ENCODE results near the gene GPX7. TPM values are rescaled to one million over a fixed set of nuclear protein-coding genes. Genes with fewer than 3 reads are reported as not detected.
A peak's percentile ranks its signal among the peaks of the same experiment; 100 is the strongest.

GPX7 gene
- total and polyA plus RNA-seq, 2 donors from 2014 or later: 9.7 to 14.3 TPM

DNA sequence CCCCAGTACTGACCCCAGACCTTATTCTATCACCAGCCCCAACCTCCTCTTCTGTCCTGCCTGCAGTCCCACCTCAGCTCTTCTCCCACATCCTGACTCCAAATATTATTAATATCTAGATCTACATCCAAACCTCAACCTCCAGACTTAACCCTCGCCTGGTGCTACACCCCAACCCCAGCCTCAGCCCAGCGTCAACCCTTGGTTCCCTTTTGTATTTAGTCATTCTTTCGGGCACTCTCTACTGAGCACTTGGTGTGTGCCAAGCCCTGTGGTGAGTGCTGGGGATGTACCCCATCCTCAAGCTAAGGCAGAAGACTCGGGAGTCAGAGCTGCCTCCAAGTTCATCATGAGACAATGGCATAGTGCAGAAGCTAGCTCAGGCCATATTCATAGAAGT lies 31.9 kb downstream of the GPX7 start:
- DNase-seq (no peak), FAIRE-seq (no peak)
- Histone ChIP-seq H3K36me3 (ENCODE audit: control insufficient read depth in 2 of 3, insufficient read depth in 3 of 3, low read length in 3 of 3) (no peaks in the 10 kb centered on the region), H3K4me1 (ENCODE audit: control insufficient read depth in 2 of 3, insufficient read depth in 2 of 3, low read depth in 1 of 3, low read length in 3 of 3) (peaks cover 0 to 11% (median 0%) of the 10 kb centered on the region in 3 donors), H3K27ac (ENCODE audit: low read depth in 2 of 2, low read length in 2 of 2) (no peak overlapping the region), H3K9me3 (ENCODE audit: control insufficient read depth in 2 of 3, insufficient read depth in 1 of 3, low read length in 3 of 3) (peaks cover 0 to 5% (median 0%) of the 10 kb centered on the region in 3 donors), H3K27me3 (ENCODE audit: control insufficient read depth, insufficient read depth, low read length) (peaks cover 6% of the 10 kb centered on the region), H3K9ac (ENCODE audit: low read length in 3 of 3) (no peak overlapping the region), H3K4me3 (ENCODE audit: low read length in 3 of 3) (no peak overlapping the region)
- TF ChIP-seq, protein P1, sequence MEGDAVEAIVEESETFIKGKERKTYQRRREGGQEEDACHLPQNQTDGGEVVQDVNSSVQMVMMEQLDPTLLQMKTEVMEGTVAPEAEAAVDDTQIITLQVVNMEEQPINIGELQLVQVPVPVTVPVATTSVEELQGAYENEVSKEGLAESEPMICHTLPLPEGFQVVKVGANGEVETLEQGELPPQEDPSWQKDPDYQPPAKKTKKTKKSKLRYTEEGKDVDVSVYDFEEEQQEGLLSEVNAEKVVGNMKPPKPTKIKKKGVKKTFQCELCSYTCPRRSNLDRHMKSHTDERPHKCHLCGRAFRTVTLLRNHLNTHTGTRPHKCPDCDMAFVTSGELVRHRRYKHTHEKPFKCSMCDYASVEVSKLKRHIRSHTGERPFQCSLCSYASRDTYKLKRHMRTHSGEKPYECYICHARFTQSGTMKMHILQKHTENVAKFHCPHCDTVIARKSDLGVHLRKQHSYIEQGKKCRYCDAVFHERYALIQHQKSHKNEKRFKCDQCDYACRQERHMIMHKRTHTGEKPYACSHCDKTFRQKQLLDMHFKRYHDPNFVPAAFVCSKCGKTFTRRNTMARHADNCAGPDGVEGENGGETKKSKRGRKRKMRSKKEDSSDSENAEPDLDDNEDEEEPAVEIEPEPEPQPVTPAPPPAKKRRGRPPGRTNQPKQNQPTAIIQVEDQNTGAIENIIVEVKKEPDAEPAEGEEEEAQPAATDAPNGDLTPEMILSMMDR (IDR thresholded peaks at IDR 0.05; ENCODE audit: borderline replicate concordance, extremely low read depth, insufficient read depth): no peak
- intact Hi-C loops (cut with DNase I): no loop called here

DNA sequence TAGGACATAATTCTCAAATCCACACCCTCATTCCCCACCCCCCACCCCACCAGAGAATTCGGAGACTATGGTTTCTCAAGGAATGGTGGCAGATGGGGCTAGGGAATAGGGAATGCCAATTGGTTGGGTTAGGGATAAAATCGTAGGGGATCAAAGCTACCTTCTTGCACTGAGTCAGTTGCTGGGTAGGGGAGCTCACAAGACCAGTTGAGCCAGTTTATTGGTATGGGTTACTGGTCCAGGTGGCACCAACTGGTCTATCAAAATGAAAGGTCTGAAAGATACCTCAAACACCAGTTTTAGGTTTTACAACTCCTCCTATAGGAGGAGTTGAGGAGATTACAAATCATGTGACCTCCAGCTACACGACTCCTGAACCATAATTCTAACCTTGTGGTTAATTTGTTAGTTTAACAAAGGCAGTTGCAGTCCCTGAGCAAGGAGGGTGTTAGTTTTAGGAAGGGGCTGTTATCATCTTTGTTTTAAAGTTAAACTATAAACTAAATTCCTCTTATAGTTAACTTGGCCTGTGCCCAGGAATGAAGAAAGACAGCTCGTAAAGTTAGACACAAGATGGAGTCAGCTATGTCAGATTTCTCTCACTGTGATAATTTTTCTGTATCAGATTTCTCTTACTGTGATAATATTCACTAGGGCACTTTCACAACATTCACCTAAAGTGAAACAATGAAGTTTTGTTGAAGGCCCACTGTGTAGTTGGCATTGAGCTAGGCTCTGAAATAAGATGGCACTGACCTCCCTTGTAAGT lies 33.3 kb downstream of the GPX7 start:
- FAIRE-seq (no peak), DNase-seq (no peak)
- H3K4me3 ChIP-seq (ENCODE audit: low read length in 3 of 3): no peak overlapping the region
- no peak overlapping the region for H3K9ac ChIP-seq (ENCODE audit: low read length in 3 of 3)
- TF ChIP-seq, protein P1 (IDR thresholded peaks at IDR 0.05; ENCODE audit: borderline replicate concordance, extremely low read depth, insufficient read depth): no peak
- peaks cover 6% of the 10 kb centered on the region for H3K27me3 ChIP-seq (ENCODE audit: control insufficient read depth, insufficient read depth, low read length)
- intact Hi-C loops (cut with DNase I): no loop called here
- H3K9me3 ChIP-seq (ENCODE audit: control insufficient read depth in 2 of 3, insufficient read depth in 1 of 3, low read length in 3 of 3): peaks cover 0 to 5% (median 0%) of the 10 kb centered on the region in 3 donors
- H3K27ac ChIP-seq (ENCODE audit: low read depth in 2 of 2, low read length in 2 of 2): no peak overlapping the region
- peaks cover 0 to 5% (median 0%) of the 10 kb centered on the region in 3 donors for H3K4me1 ChIP-seq (ENCODE audit: control insufficient read depth in 2 of 3, insufficient read depth in 2 of 3, low read depth in 1 of 3, low read length in 3 of 3)
- no peaks in the 10 kb centered on the region for H3K36me3 ChIP-seq (ENCODE audit: control insufficient read depth in 2 of 3, insufficient read depth in 3 of 3, low read length in 3 of 3)

DNA sequence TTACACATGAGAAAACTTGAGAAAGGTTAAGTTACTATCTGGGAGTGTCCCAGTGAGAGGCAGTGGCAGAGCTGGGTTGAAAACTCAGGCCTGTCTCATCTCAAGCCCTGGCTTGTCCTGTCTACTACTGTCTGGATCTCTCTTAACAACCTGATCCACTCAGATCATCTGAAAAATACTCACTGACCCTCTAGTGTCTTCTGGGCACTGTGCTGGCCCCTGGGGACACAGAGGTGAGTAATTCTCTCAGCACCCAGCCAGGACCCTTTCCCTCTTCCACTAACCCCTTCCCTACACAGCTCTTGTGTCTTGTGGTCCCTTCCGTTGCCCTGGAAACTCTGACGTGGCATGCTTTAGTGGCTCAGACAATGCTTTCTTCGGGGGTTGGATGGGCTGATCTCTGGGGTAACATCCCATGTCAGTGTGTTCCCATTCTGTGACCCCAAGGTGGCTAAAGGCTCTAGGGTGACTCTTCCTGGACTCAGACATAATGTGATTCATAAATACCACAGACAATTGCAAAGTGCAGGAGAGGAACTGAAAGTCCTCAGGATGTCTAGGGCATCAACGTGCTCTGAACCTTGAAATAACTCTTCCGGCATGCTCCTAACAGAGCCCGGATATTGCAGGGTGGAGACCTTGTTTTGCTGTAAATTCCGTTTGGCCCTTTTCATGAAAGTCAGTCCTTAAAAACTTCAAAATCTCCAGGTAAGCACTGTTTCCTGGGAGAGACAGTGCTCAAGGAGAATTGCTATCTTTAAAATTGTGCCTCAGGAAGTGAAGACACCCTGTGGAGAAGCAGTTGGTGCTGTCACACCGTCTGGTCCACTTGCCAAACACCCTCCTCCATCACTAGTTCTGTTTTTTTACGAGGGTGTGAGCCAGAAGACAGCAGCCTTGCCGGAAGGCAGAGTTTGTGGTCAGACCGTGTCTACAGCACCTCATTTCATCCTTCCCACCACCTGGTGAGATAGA lies 34.8 kb downstream of the GPX7 start:
- H3K9ac ChIP-seq (ENCODE audit: low read length in 3 of 3): no peak overlapping the region
- FAIRE-seq: no peak
- intact Hi-C loops (cut with DNase I): no loop called here
- no peaks in the 10 kb centered on the region for H3K36me3 ChIP-seq (ENCODE audit: control insufficient read depth in 2 of 3, insufficient read depth in 3 of 3, low read length in 3 of 3)
- TF ChIP-seq, protein P1 (IDR thresholded peaks at IDR 0.05; ENCODE audit: borderline replicate concordance, extremely low read depth, insufficient read depth): no peak
- H3K27me3 ChIP-seq (ENCODE audit: control insufficient read depth, insufficient read depth, low read length): peaks cover 6% of the 10 kb centered on the region
- H3K9me3 ChIP-seq (ENCODE audit: control insufficient read depth in 2 of 3, insufficient read depth in 1 of 3, low read length in 3 of 3): peaks cover 0 to 5% (median 0%) of the 10 kb centered on the region in 3 donors
- no peak overlapping the region for H3K4me3 ChIP-seq (ENCODE audit: low read length in 3 of 3)
- no peak overlapping the region for H3K27ac ChIP-seq (ENCODE audit: low read depth in 2 of 2, low read length in 2 of 2)
- H3K4me1 ChIP-seq (ENCODE audit: control insufficient read depth in 2 of 3, insufficient read depth in 2 of 3, low read depth in 1 of 3, low read length in 3 of 3): peaks cover 0 to 5% (median 0%) of the 10 kb centered on the region in 3 donors
- DNase-seq: peak in 3 of 5 donors; percentile 33 to 41 (median 38)

Measured in kidney (tissue), 14 donors.